NT2/D1 (cell line): ENCODE measurements around the gene C12orf75.
"Not testable (repeated sequence)": the region's sequence is repeated elsewhere in the genome, so short reads cannot be mapped to it uniquely, and the experiment has no call there.

Source experiments
- SUZ12 ChIP-seq: IDR thresholded peaks from 2 replicates; pipeline ENCODE4 v1.6.1; 2011; ENCODE audit not compliant: insufficient read length, insufficient read depth; ENCODE audit errors: extremely low read depth
- ZNF274 ChIP-seq: IDR thresholded peaks from 2 replicates; pipeline ENCODE4 v1.6.1; 2011; ENCODE audit warnings: mild to moderate bottlenecking, low read depth, low read length

GRCh38 chr12:105309384-105309783, 21.1 kb upstream of the C12orf75 start:
- not testable (repeated sequence) for TF ChIP-seq ZNF274, SUZ12
